GM12878 (cell line): ENCODE data around the gene HSD17B2. TPM values are rescaled to one million over a fixed set of nuclear protein-coding genes. Genes with fewer than 3 reads are reported as not detected.

ENCODE experiments used
- ATAC-seq: fragments of 200-7000 bp; cut with Tn5 transposase; 3 replicates; pipeline ENCODE4 v1.9.1; 2020; ENCODE audit warnings: mild to moderate bottlenecking, moderate library complexity
- BruUV-seq: library from RNA; stranded (reverse); fragments of 400-500 nt; replicated peaks from 2 replicates; lab custom pipeline; 2021; lab: Mats Ljungman, UMichigan
- CTCF ChIA-PET: fragments of 300-600 bp; sonication (Branson Sonifier 250); formaldehyde crosslinking; extraction: SDS; loops from one replicate; lab custom pipeline; 2021; ENCODE audit warnings: inconsistent platforms; lab: Yijun Ruan, JAX
- POLR2A ChIA-PET: fragments of 350-600 bp; formaldehyde crosslinking; extraction: SDS; loops from one replicate; lab custom pipeline; 2021; ENCODE audit warnings: inconsistent platforms; lab: Charles Lee
- RAD21 ChIA-PET: fragments of 300-600 bp; sonication (Branson Sonifier 250); formaldehyde crosslinking; loops from one replicate; lab custom pipeline; 2023; ENCODE audit warnings: antibody characterized with exemption; ENCODE audit not compliant: unreplicated experiment; lab: Charles Lee
- SMC1A ChIA-PET: fragments of 300-600 bp; sonication (Branson Sonifier 250); formaldehyde crosslinking; loops from one replicate; lab custom pipeline; 2023; ENCODE audit not compliant: unreplicated experiment, uncharacterized antibody; lab: Charles Lee
- DNase-seq: peaks from one replicate; pipeline ENCODE4 v3.0.0-alpha.2; 2011; ENCODE audit warnings: low read depth, low spot score
- FAIRE-seq: peaks from 3 replicates; lab custom pipeline; 2011; peaks lifted over from hg19 to GRCh38; lab: Jason Lieb, UNC
- H2AFZ ChIP-seq: 2 replicates; pipeline ENCODE4 v1.6.0; 2011; ENCODE audit warnings: low read depth, low read length, control low read depth; ENCODE audit not compliant: control insufficient read depth
- H3K27ac ChIP-seq: 2 replicates; pipeline ENCODE4 v1.5.1; 2011; ENCODE audit warnings: control low read depth; ENCODE audit not compliant: control insufficient read depth, insufficient read depth
- H3K27me3 ChIP-seq, 2 experiments: replicated peaks in 1 of 2; 2 replicates each; pipeline versions ENCODE4 v1.6.0 to v1.6.1; 2011; ENCODE audit warnings: low read length in 1 of 2; ENCODE audit not compliant: control insufficient read depth in 2 of 2, insufficient read depth in 2 of 2
- H3K36me3 ChIP-seq, 2 experiments: 2 replicates each; pipeline ENCODE4 v1.5.1; 2011; ENCODE audit warnings: low read length in 1 of 2; ENCODE audit not compliant: control insufficient read depth in 2 of 2, insufficient read depth in 2 of 2
- H3K4me1 ChIP-seq: 2 replicates; pipeline ENCODE4 v1.6.1; 2011; ENCODE audit warnings: mild to moderate bottlenecking, low read length, moderate library complexity, mixed read lengths; ENCODE audit not compliant: control insufficient read depth, insufficient read depth
- H3K4me2 ChIP-seq: 2 replicates; pipeline ENCODE4 v1.6.0; 2011; ENCODE audit warnings: control low read depth; ENCODE audit not compliant: control insufficient read depth, insufficient read depth
- H3K4me3 ChIP-seq: fragments of 200-600 bp; sonication (generic); 2 replicates; pipeline ENCODE4 v1.5.1; 2016
- H3K79me2 ChIP-seq: 2 replicates; pipeline ENCODE4 v1.6.0; 2011; ENCODE audit warnings: low read length; ENCODE audit not compliant: control insufficient read depth, insufficient read depth
- H3K9ac ChIP-seq: 2 replicates; pipeline ENCODE4 v1.8.0; 2011; ENCODE audit warnings: low read length, control low read depth, mixed read lengths; ENCODE audit not compliant: control insufficient read depth, insufficient read depth
- H3K9me3 ChIP-seq: replicated peaks from 3 replicates; pipeline ENCODE4 v1.5.1; 2011; ENCODE audit warnings: mild to moderate bottlenecking, low read length; ENCODE audit not compliant: control insufficient read depth, insufficient read depth
- H4K20me1 ChIP-seq: 2 replicates; pipeline ENCODE4 v1.6.0; 2011; ENCODE audit not compliant: control insufficient read depth, insufficient read depth
- JUND ChIP-seq: IDR thresholded peaks from 2 replicates; pipeline ENCODE4 v1.6.1; 2012; ENCODE audit warnings: low read depth, mild to moderate bottlenecking, low read length, improper control_type of control experiment, moderate library complexity
- PAX5 ChIP-seq: IDR thresholded peaks from 2 replicates; pipeline ENCODE4 v1.6.1; 2011; ENCODE audit warnings: low read depth, low read length, borderline replicate concordance
- PKNOX1 ChIP-seq: fragments of 450-650 bp; IDR thresholded peaks from 2 replicates; pipeline ENCODE4 v1.6.1; 2016; ENCODE audit warnings: mild to moderate bottlenecking
- POLR2A ChIP-seq: IDR thresholded peaks from 2 replicates; pipeline ENCODE4 v1.6.1; 2011; ENCODE audit warnings: low read depth, mild to moderate bottlenecking, low read length
- SREBF2 ChIP-seq: IDR thresholded peaks from 2 replicates; pipeline ENCODE4 v1.6.1; 2012; ENCODE audit warnings: mild to moderate bottlenecking, low read length
- TARDBP ChIP-seq: IDR thresholded peaks from 2 replicates; pipeline ENCODE4 v1.6.1; 2016; ENCODE audit warnings: borderline replicate concordance
- ZBED1 ChIP-seq: IDR thresholded peaks from 2 replicates; pipeline ENCODE4 v1.6.1; 2016; ENCODE audit warnings: borderline replicate concordance
- ZZZ3 ChIP-seq: IDR thresholded peaks from 2 replicates; pipeline ENCODE4 v1.6.1; 2011; ENCODE audit warnings: low read depth; ENCODE audit not compliant: control insufficient read depth, insufficient read length
- WGBS: methylation state at CpG from one replicate; pipeline ENCODE4 v1.1.6; 2016; ENCODE audit warnings: low lambda C conversion rate; ENCODE audit not compliant: insufficient replicate concordance, insufficient coverage; ENCODE audit errors: missing lambda C conversion rate; 5-methylcytosine and 5-hydroxymethylcytosine counted together
- in situ Hi-C: fragments of 300-500 bp; cut with MboI; formaldehyde crosslinking; loops from 9 replicates; pipeline ENCODE4 v1.14.3; 2018; ENCODE audit warnings: mixed read lengths
- intact Hi-C: fragments of 100-400 bp; cut with micrococcal nuclease; formaldehyde crosslinking; loops from one replicate; pipeline ENCODE4 v1.14.2; 2022; ENCODE audit not compliant: unreplicated experiment
- polyA plus RNA-seq, 11 experiments: library from polyadenylated mRNA; depleted of rRNA in 4 of 11; unstranded in 6 of 11; stranded (reverse) in 5 of 11; fragments of >200 nt; fragmentation: Nextera tagmentation in 4 of 11; fragmentation: Illumina TruSeq in 1 of 11; extraction: Ambion mirVana in 4 of 11; extraction: Trizol in 1 of 11; gene quantifications; 1 replicate in 1 of 11; 2 replicates in 10 of 11; pipeline versions ENCODE4 v1.2.1 to v1.2.3, GENCODE V29; 2011 to 2016; ENCODE audit warnings: inconsistent platforms in 2 of 11, missing spikeins in 2 of 11, low read depth in 1 of 11
- total RNA-seq, 4 experiments: library from RNA; depleted of rRNA in 3 of 4; stranded (reverse); fragments of >200 nt in 3 of 4; fragmentation: Illumina TruSeq in 1 of 4; extraction: Trizol in 1 of 4; gene quantifications; 2 replicates each; pipeline versions ENCODE4 v1.2.1 to v1.2.3, GENCODE V29; 2013 to 2021
- TF ChIP-seq, protein P1 (sequence below): fragments of 450-650 bp; IDR thresholded peaks from 2 replicates; pipeline ENCODE4 v1.6.1; 2017; ENCODE audit warnings: borderline replicate concordance
- TF ChIP-seq, protein P2 (sequence below): IDR thresholded peaks from 2 replicates; pipeline ENCODE4 v1.6.1; 2012; ENCODE audit warnings: low read length, inconsistent platforms

Gene HSD17B2
- total and polyA plus RNA-seq, 10 of the 15 experiments (the other 5 are each of a cell fraction or from before 2014, with no cell fraction given), result not detected

- RAD21 ChIA-PET, result no interaction called here
- WGBS, result 86% methylated on average over 5 of the region's 5 CpGs
- no peak overlapping the region for H2AFZ ChIP-seq
- H3K36me3 ChIP-seq, result no peaks in the 10 kb centered on the region
- no peaks in the 10 kb centered on the region for H3K4me1 ChIP-seq
- TF ChIP-seq SREBF2 (no peak), TARDBP (no peak), PAX5 (no peak), POLR2A (no peak), PKNOX1 (no peak), JUND (no peak), ZZZ3 (no peak), ZBED1 (no peak)
- TF ChIP-seq, protein P1, sequence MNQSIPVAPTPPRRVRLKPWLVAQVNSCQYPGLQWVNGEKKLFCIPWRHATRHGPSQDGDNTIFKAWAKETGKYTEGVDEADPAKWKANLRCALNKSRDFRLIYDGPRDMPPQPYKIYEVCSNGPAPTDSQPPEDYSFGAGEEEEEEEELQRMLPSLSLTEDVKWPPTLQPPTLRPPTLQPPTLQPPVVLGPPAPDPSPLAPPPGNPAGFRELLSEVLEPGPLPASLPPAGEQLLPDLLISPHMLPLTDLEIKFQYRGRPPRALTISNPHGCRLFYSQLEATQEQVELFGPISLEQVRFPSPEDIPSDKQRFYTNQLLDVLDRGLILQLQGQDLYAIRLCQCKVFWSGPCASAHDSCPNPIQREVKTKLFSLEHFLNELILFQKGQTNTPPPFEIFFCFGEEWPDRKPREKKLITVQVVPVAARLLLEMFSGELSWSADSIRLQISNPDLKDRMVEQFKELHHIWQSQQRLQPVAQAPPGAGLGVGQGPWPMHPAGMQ, result no peak
- TF ChIP-seq, protein P2, sequence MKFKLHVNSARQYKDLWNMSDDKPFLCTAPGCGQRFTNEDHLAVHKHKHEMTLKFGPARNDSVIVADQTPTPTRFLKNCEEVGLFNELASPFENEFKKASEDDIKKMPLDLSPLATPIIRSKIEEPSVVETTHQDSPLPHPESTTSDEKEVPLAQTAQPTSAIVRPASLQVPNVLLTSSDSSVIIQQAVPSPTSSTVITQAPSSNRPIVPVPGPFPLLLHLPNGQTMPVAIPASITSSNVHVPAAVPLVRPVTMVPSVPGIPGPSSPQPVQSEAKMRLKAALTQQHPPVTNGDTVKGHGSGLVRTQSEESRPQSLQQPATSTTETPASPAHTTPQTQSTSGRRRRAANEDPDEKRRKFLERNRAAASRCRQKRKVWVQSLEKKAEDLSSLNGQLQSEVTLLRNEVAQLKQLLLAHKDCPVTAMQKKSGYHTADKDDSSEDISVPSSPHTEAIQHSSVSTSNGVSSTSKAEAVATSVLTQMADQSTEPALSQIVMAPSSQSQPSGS, result no peak
- TF ChIP-seq, all 136 proteins: peak for 0
- no peaks in the 10 kb centered on the region for H3K27me3 ChIP-seq
- no peaks in the 10 kb centered on the region for H4K20me1 ChIP-seq
- intact Hi-C loops, result no loop called here
- no peak for DNase-seq
- CTCF ChIA-PET, result no interaction called here
- in situ Hi-C loops, result no loop called here
- SMC1A ChIA-PET, result no interaction called here
- no peak overlapping the region for H3K4me2 ChIP-seq
- FAIRE-seq, result no peak
- H3K27ac ChIP-seq, result no peak overlapping the region
- H3K9me3 ChIP-seq, result no peaks in the 10 kb centered on the region
- POLR2A ChIA-PET, result no interaction called here
- no peak for ATAC-seq
- H3K9ac ChIP-seq, result no peak overlapping the region
- no TSS peak for BruUV-seq
- no peak overlapping the region for H3K4me3 ChIP-seq
- no peaks in the 10 kb centered on the region for H3K79me2 ChIP-seq
Measured at GRCh38 chr16:82147546-82147945, 112.5 kb downstream of the HSD17B2 start.

Other genes with a start within 250 kb of the HSD17B2 start
- 1.4 and 2.2 TPM in 2 replicates for gene SDR42E1, start 23.8 kb upstream of the HSD17B2 start, total RNA-seq (2014; rRNA removed)
- 2.4 and 2.6 TPM in 2 replicates for gene SDR42E1, start 23.8 kb upstream of the HSD17B2 start, total RNA-seq (2014; rRNA removed; fragmentation: Illumina TruSeq; extraction: Trizol)
- gene SDR42E1, start 23.8 kb upstream of the HSD17B2 start, total RNA-seq (2021), result 2.6 and 3.2 TPM in 2 replicates
- 2.0 and 2.7 TPM in 2 replicates for gene SDR42E1, start 23.8 kb upstream of the HSD17B2 start, polyA plus RNA-seq (2011; rRNA removed)
- gene SDR42E1, start 23.8 kb upstream of the HSD17B2 start, polyA plus RNA-seq (2014; fragmentation: Illumina TruSeq; extraction: Trizol), result 1.4 and 3.8 TPM in 2 replicates
- gene SDR42E1, start 23.8 kb upstream of the HSD17B2 start, polyA plus RNA-seq (2014; fragmentation: Nextera tagmentation; extraction: Ambion mirVana), result 1 to 10 TPM; 2.0 TPM
- gene SDR42E1, start 23.8 kb upstream of the HSD17B2 start, polyA plus RNA-seq (2014; rRNA removed), result 2.0 and 3.2 TPM in 2 replicates
- gene SDR42E1, start 23.8 kb upstream of the HSD17B2 start, polyA plus RNA-seq (2016; fragmentation: Nextera tagmentation; extraction: Ambion mirVana), result 1 to 10 TPM; 3.8 to 5.5 TPM
- 8.9 and 10.5 TPM in 2 replicates for gene MPHOSPH6, start 135.0 kb downstream of the HSD17B2 start, total RNA-seq (2014; rRNA removed)
- 16.6 and 17.3 TPM in 2 replicates for gene MPHOSPH6, start 135.0 kb downstream of the HSD17B2 start, total RNA-seq (2014; rRNA removed; fragmentation: Illumina TruSeq; extraction: Trizol)
- 9.7 and 10.7 TPM in 2 replicates for gene MPHOSPH6, start 135.0 kb downstream of the HSD17B2 start, total RNA-seq (2021)
- gene MPHOSPH6, start 135.0 kb downstream of the HSD17B2 start, polyA plus RNA-seq (2011; rRNA removed), result 9.2 and 13.7 TPM in 2 replicates
- gene MPHOSPH6, start 135.0 kb downstream of the HSD17B2 start, polyA plus RNA-seq (2014; fragmentation: Illumina TruSeq; extraction: Trizol), result 22.2 and 26.3 TPM in 2 replicates
- 10 to 100 TPM; 34.9 to 39.6 TPM for gene MPHOSPH6, start 135.0 kb downstream of the HSD17B2 start, polyA plus RNA-seq (2014; fragmentation: Nextera tagmentation; extraction: Ambion mirVana)
- 8.8 and 12.4 TPM in 2 replicates for gene MPHOSPH6, start 135.0 kb downstream of the HSD17B2 start, polyA plus RNA-seq (2014; rRNA removed)
- 10 to 100 TPM; 32.4 to 33.0 TPM for gene MPHOSPH6, start 135.0 kb downstream of the HSD17B2 start, polyA plus RNA-seq (2016; fragmentation: Nextera tagmentation; extraction: Ambion mirVana)